ENCODE measurements around the gene OVOL1. TPM values are rescaled to one million over a fixed set of nuclear protein-coding genes. Genes with fewer than 3 reads are reported as not detected.
"Not testable (repeated sequence)": the region's sequence is repeated elsewhere in the genome, so short reads cannot be mapped to it uniquely, and the experiment has no call there.

The OVOL1 gene
- total RNA-seq, 6 experiments from 2014 or later, result not detected

GRCh38 chr11:65822776-65823528 lies 36.1 kb downstream of the OVOL1 start:
- H3K9me3 ChIP-seq, result no peaks in the 10 kb centered on the region
- intact Hi-C loops (cut with DNase I), result loop anchor here in 1 of 2 donors (10.0 kb wide), 1 partner anchor 198 kb away; no protein-coding TSS in a partner anchor
- no peaks in the 10 kb centered on the region for H3K27me3 ChIP-seq
- WGBS (ENCODE audit: insufficient coverage, low coverage, low lambda C conversion rate, missing lambda C conversion rate), result 52% methylated on average over 15 of the region's 15 CpGs
- H3K36me3 ChIP-seq, result no peaks in the 10 kb centered on the region
- H3K4me3 ChIP-seq, result no peak overlapping the region
- H3K4me1 ChIP-seq, result no peaks in the 10 kb centered on the region
- no peak overlapping the region for H3K27ac ChIP-seq
- TF ChIP-seq POLR2A (IDR thresholded peaks at IDR 0.05), result no peak
- no peak for TF ChIP-seq CTCF (IDR thresholded peaks at IDR 0.05)
- DNase-seq (peak; percentile 48 to 66 (median 60)), ATAC-seq (peak; percentile 56 to 74 (median 62))

GRCh38 chr11:65826984-65827735 lies 40.3 kb downstream of the OVOL1 start:
- WGBS (ENCODE audit: insufficient coverage, low coverage, low lambda C conversion rate, missing lambda C conversion rate), result 67% methylated on average over 5 of the region's 8 CpGs
- no peak overlapping the region for H3K4me3 ChIP-seq

GRCh38 chr11:65829459-65829858 lies 42.6 kb downstream of the OVOL1 start:
- H3K9me3 ChIP-seq, result no peaks in the 10 kb centered on the region
- H3K27me3 ChIP-seq, result no peaks in the 10 kb centered on the region
- no peak for DNase-seq
- no peaks in the 10 kb centered on the region for H3K4me1 ChIP-seq
- intact Hi-C loops (cut with DNase I), result loop anchor here in 1 of 2 donors (10.0 kb wide), 1 partner anchor 205 kb away; no protein-coding TSS in a partner anchor
- ATAC-seq, result no peak
- H3K4me3 ChIP-seq, result no peak overlapping the region
- TF ChIP-seq CTCF (IDR thresholded peaks at IDR 0.05) (no peak), POLR2A (IDR thresholded peaks at IDR 0.05) (no peak)
- WGBS (ENCODE audit: insufficient coverage, low coverage, low lambda C conversion rate, missing lambda C conversion rate), result 58% methylated on average over 2 of the region's 4 CpGs
- no peaks in the 10 kb centered on the region for H3K36me3 ChIP-seq
- no peak overlapping the region for H3K27ac ChIP-seq

More at GRCh38 chr11:65826984-65827735, 40.3 kb downstream of the OVOL1 start:
- Histone ChIP-seq H3K27ac (no peak overlapping the region), H3K9me3 (no peaks in the 10 kb centered on the region), H3K4me1 (no peaks in the 10 kb centered on the region), H3K27me3 (no peaks in the 10 kb centered on the region), H3K36me3 (no peaks in the 10 kb centered on the region)
- ATAC-seq, result no peak
- intact Hi-C loops (cut with DNase I), result loop anchor here in 1 of 2 donors (10.0 kb wide), 1 partner anchor 202 kb away; no protein-coding TSS in a partner anchor
- no peak for DNase-seq
- TF ChIP-seq POLR2A (IDR thresholded peaks at IDR 0.05) (no peak), CTCF (IDR thresholded peaks at IDR 0.05) (no peak)

GRCh38 chr11:65832231-65832630 lies 45.4 kb downstream of the OVOL1 start:
- intact Hi-C loops (cut with DNase I); H3K4me1 ChIP-seq; DNase-seq; H3K36me3 ChIP-seq; ATAC-seq; H3K27me3 ChIP-seq; H3K9me3 ChIP-seq; H3K27ac ChIP-seq; H3K4me3 ChIP-seq: not testable (repeated sequence)
